ENCODE measurements around the gene MYO3B. TPM values are rescaled to one million over a fixed set of nuclear protein-coding genes. Genes with fewer than 3 reads are reported as not detected.

Gene MYO3B
- total RNA-seq, 1 experiment from 2014 or later: not detected

GRCh38 chr2:170463206-170463537, 285.2 kb downstream of the MYO3B start:
- no peaks in the 10 kb centered on the region for H3K27me3 Mint-ChIP-seq (ENCODE audit: insufficient read depth, unreplicated experiment)
- POLR2A ChIA-PET: interaction anchor here (0.5 kb wide), 1 partner anchor 36 kb away, joined by 4 read pairs; no protein-coding TSS in a partner anchor
- CTCF ChIA-PET: interaction anchor here (1.6 kb wide), 1 partner anchor 353 kb away, joined by 3 read pairs; no protein-coding TSS in a partner anchor
- no peak overlapping the region for H3K4me3 Mint-ChIP-seq (ENCODE audit: unreplicated experiment)
- DNase-seq (ENCODE audit: unreplicated experiment): no peak
- H3K9me3 Mint-ChIP-seq (ENCODE audit: unreplicated experiment): no peaks in the 10 kb centered on the region
- no peak for TF ChIP-seq CTCF (IDR thresholded peaks at IDR 0.05; ENCODE audit: unreplicated experiment)
- H3K4me1 Mint-ChIP-seq (ENCODE audit: insufficient read depth, unreplicated experiment): no peaks in the 10 kb centered on the region
- H3K27ac Mint-ChIP-seq (ENCODE audit: low read depth, unreplicated experiment): no peak overlapping the region
- intact Hi-C loops (cut with micrococcal nuclease): no loop called here
- H3K36me3 Mint-ChIP-seq (ENCODE audit: insufficient read depth, unreplicated experiment): no peaks in the 10 kb centered on the region
- no TSS peak for BruUV-seq (replicated peaks)

- Mint-ChIP-seq H3K27me3 (ENCODE audit: insufficient read depth, unreplicated experiment) (no peaks in the 10 kb centered on the region), H3K36me3 (ENCODE audit: insufficient read depth, unreplicated experiment) (no peaks in the 10 kb centered on the region), H3K4me3 (ENCODE audit: unreplicated experiment) (no peak overlapping the region), H3K9me3 (ENCODE audit: unreplicated experiment) (no peaks in the 10 kb centered on the region), H3K27ac (ENCODE audit: low read depth, unreplicated experiment) (no peak overlapping the region), H3K4me1 (ENCODE audit: insufficient read depth, unreplicated experiment) (no peaks in the 10 kb centered on the region)
- ChIA-PET CTCF (interaction anchor here (0.7 to 1.0 kb wide), 2 partner anchors 55 to 230 kb away, joined by 4 to 6 read pairs; no protein-coding TSS in a partner anchor), POLR2A (no interaction called here)
- intact Hi-C loops (cut with micrococcal nuclease): no loop called here
- TF ChIP-seq CTCF (IDR thresholded peaks at IDR 0.05; ENCODE audit: unreplicated experiment): no peak
- DNase-seq (ENCODE audit: unreplicated experiment): no peak
- BruUV-seq (replicated peaks): no TSS peak
Observed at GRCh38 chr2:170464268-170464667, 286.3 kb downstream of the MYO3B start.

GRCh38 chr2:170465241-170465640, 287.3 kb downstream of the MYO3B start:
- BruUV-seq (replicated peaks): no TSS peak
- DNase-seq (ENCODE audit: unreplicated experiment): peak; percentile 36
- intact Hi-C loops (cut with micrococcal nuclease): no loop called here
- ChIA-PET POLR2A (interaction anchor here (2.1 kb wide), 1 partner anchor 11 kb away, joined by 7 read pairs; no protein-coding TSS in a partner anchor), CTCF (interaction anchor here (0.6 kb wide), 2 partner anchors 21 to 1655 kb away, joined by 3 read pairs; no protein-coding TSS in a partner anchor)
- H3K4me1 Mint-ChIP-seq (ENCODE audit: insufficient read depth, unreplicated experiment): no peaks in the 10 kb centered on the region
- TF ChIP-seq CTCF (IDR thresholded peaks at IDR 0.05; ENCODE audit: unreplicated experiment): no peak
- no peaks in the 10 kb centered on the region for H3K36me3 Mint-ChIP-seq (ENCODE audit: insufficient read depth, unreplicated experiment)
- no peak overlapping the region for H3K4me3 Mint-ChIP-seq (ENCODE audit: unreplicated experiment)
- H3K27ac Mint-ChIP-seq (ENCODE audit: low read depth, unreplicated experiment): no peak overlapping the region
- no peaks in the 10 kb centered on the region for H3K27me3 Mint-ChIP-seq (ENCODE audit: insufficient read depth, unreplicated experiment)
- H3K9me3 Mint-ChIP-seq (ENCODE audit: unreplicated experiment): no peaks in the 10 kb centered on the region

GRCh38 chr2:170466632-170467031, 288.7 kb downstream of the MYO3B start:
- H3K4me3 Mint-ChIP-seq (ENCODE audit: unreplicated experiment): no peak overlapping the region
- H3K36me3 Mint-ChIP-seq (ENCODE audit: insufficient read depth, unreplicated experiment): peaks cover 5% of the 10 kb centered on the region
- H3K27ac Mint-ChIP-seq (ENCODE audit: low read depth, unreplicated experiment): no peak overlapping the region
- H3K9me3 Mint-ChIP-seq (ENCODE audit: unreplicated experiment): peaks cover under 1% of the 10 kb centered on the region
- no peaks in the 10 kb centered on the region for H3K4me1 Mint-ChIP-seq (ENCODE audit: insufficient read depth, unreplicated experiment)
- TF ChIP-seq CTCF (IDR thresholded peaks at IDR 0.05; ENCODE audit: unreplicated experiment): no peak
- CTCF ChIA-PET: interaction anchor here (0.6 to 1.3 kb wide), 3 partner anchors 21 to 85 kb away, joined by 4 to 6 read pairs (median 6); no protein-coding TSS in a partner anchor
- intact Hi-C loops (cut with micrococcal nuclease): no loop called here
- H3K27me3 Mint-ChIP-seq (ENCODE audit: insufficient read depth, unreplicated experiment): no peaks in the 10 kb centered on the region
- no TSS peak for BruUV-seq (replicated peaks)
- no peak for DNase-seq (ENCODE audit: unreplicated experiment)
- POLR2A ChIA-PET: interaction anchor here (2.1 kb wide), 1 partner anchor 12 kb away, joined by 7 read pairs; no protein-coding TSS in a partner anchor
